ENCODE data around the gene OPCML.

OPCML gene

GRCh38 chr11:132977746-132978145, 554.6 kb downstream of the OPCML start:
- Histone ChIP-seq H3K27me3 (ENCODE audit: control insufficient read depth, low read length) (no peaks in the 10 kb centered on the region), H3K9me2 (replicated peaks; ENCODE audit: control insufficient read depth, low read length) (no peaks in the 10 kb centered on the region; the same call in 1 of the 2 replicates), H3K27ac (ENCODE audit: low read depth, low read length) (no peak overlapping the region), H3F3A (ENCODE audit: control insufficient read depth, insufficient read depth) (no peaks in the 10 kb centered on the region), H4K20me1 (ENCODE audit: control insufficient read depth, insufficient read depth, low read depth, low read length) (no peaks in the 10 kb centered on the region), H3K4me1 (ENCODE audit: control insufficient read depth, low read length) (no peaks in the 10 kb centered on the region), H3K9me3 (ENCODE audit: control insufficient read depth, insufficient read depth, low read length) (no peaks in the 10 kb centered on the region), H3K36me3 (ENCODE audit: control insufficient read depth, low read length) (no peaks in the 10 kb centered on the region), H3K79me2 (ENCODE audit: control insufficient read depth, low read length) (no peaks in the 10 kb centered on the region), H3K4me3 (ENCODE audit: low read length) (no peak overlapping the region), H3K4me2 (ENCODE audit: low read length) (no peak overlapping the region)
- TF ChIP-seq, protein P1, sequence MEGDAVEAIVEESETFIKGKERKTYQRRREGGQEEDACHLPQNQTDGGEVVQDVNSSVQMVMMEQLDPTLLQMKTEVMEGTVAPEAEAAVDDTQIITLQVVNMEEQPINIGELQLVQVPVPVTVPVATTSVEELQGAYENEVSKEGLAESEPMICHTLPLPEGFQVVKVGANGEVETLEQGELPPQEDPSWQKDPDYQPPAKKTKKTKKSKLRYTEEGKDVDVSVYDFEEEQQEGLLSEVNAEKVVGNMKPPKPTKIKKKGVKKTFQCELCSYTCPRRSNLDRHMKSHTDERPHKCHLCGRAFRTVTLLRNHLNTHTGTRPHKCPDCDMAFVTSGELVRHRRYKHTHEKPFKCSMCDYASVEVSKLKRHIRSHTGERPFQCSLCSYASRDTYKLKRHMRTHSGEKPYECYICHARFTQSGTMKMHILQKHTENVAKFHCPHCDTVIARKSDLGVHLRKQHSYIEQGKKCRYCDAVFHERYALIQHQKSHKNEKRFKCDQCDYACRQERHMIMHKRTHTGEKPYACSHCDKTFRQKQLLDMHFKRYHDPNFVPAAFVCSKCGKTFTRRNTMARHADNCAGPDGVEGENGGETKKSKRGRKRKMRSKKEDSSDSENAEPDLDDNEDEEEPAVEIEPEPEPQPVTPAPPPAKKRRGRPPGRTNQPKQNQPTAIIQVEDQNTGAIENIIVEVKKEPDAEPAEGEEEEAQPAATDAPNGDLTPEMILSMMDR (IDR thresholded peaks at IDR 0.05; ENCODE audit: low read depth, low read length, poor library complexity, severe bottlenecking): no peak
- no peak for TF ChIP-seq EZH2phosphoT487 (IDR thresholded peaks at IDR 0.05; ENCODE audit: borderline replicate concordance, low read length)

DNA sequence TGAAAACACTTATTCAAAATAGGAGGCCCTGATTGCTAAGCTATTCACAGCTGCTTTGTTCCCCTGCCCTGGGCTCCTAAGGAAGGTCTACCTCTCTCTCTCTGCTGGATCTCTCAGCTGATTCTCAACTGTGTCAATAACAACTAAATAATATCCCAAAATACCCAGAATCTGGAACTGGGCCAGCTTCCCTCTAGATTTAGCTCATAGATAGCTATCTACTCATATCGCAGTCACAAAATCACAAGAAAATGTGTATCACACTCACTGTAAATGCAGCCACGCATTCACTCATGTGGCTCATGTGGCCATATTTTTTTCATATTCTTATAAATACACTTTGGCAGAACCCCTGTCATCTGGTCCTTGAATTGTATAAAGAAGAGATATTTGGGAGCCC, 555.1 kb downstream of the OPCML start:
- H3K9me2 ChIP-seq (replicated peaks; ENCODE audit: control insufficient read depth, low read length): no peaks in the 10 kb centered on the region; the same call in 1 of the 2 replicates
- no peaks in the 10 kb centered on the region for H4K20me1 ChIP-seq (ENCODE audit: control insufficient read depth, insufficient read depth, low read depth, low read length)
- no peaks in the 10 kb centered on the region for H3F3A ChIP-seq (ENCODE audit: control insufficient read depth, insufficient read depth)
- H3K79me2 ChIP-seq (ENCODE audit: control insufficient read depth, low read length): no peaks in the 10 kb centered on the region
- no peak overlapping the region for H3K4me2 ChIP-seq (ENCODE audit: low read length)
- no peaks in the 10 kb centered on the region for H3K9me3 ChIP-seq (ENCODE audit: control insufficient read depth, insufficient read depth, low read length)
- no peaks in the 10 kb centered on the region for H3K36me3 ChIP-seq (ENCODE audit: control insufficient read depth, low read length)
- H3K4me3 ChIP-seq (ENCODE audit: low read length): no peak overlapping the region
- no peaks in the 10 kb centered on the region for H3K27me3 ChIP-seq (ENCODE audit: control insufficient read depth, low read length)
- no peak overlapping the region for H3K27ac ChIP-seq (ENCODE audit: low read depth, low read length)
- TF ChIP-seq EZH2phosphoT487 (IDR thresholded peaks at IDR 0.05; ENCODE audit: borderline replicate concordance, low read length): no peak
- TF ChIP-seq, protein P1 (IDR thresholded peaks at IDR 0.05; ENCODE audit: low read depth, low read length, poor library complexity, severe bottlenecking): no peak
- no peaks in the 10 kb centered on the region for H3K4me1 ChIP-seq (ENCODE audit: control insufficient read depth, low read length)

DNA sequence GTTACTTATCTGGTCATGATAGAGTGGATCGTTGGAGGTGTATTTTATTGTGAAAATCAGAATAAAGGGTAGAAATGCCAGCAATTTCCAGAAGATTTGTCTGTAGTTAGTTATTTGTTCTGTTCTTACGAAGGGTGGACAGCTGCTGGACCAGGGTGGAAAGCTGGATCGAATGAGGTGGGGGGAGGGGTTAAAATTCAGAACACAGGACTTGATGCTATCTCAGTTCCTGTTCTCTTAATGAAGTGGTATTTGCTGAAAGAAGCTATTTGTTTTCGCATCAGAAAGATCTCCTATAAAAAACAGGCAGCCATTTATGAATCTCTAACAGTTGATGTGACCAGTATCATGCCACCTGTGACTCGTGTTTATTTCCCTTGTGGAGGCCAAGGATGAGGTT, 556.2 kb downstream of the OPCML start:
- H3K4me3 ChIP-seq (ENCODE audit: low read length): no peak overlapping the region
- TF ChIP-seq, protein P1 (IDR thresholded peaks at IDR 0.05; ENCODE audit: low read depth, low read length, poor library complexity, severe bottlenecking): no peak
- TF ChIP-seq EZH2phosphoT487 (IDR thresholded peaks at IDR 0.05; ENCODE audit: borderline replicate concordance, low read length): no peak
- no peaks in the 10 kb centered on the region for H3K36me3 ChIP-seq (ENCODE audit: control insufficient read depth, low read length)
- no peaks in the 10 kb centered on the region; the same call in 1 of the 2 replicates for H3K9me2 ChIP-seq (replicated peaks; ENCODE audit: control insufficient read depth, low read length)
- H3K4me2 ChIP-seq (ENCODE audit: low read length): no peak overlapping the region
- H3K79me2 ChIP-seq (ENCODE audit: control insufficient read depth, low read length): no peaks in the 10 kb centered on the region
- H3K9me3 ChIP-seq (ENCODE audit: control insufficient read depth, insufficient read depth, low read length): no peaks in the 10 kb centered on the region
- H3K4me1 ChIP-seq (ENCODE audit: control insufficient read depth, low read length): no peaks in the 10 kb centered on the region
- no peaks in the 10 kb centered on the region for H3F3A ChIP-seq (ENCODE audit: control insufficient read depth, insufficient read depth)
- no peaks in the 10 kb centered on the region for H4K20me1 ChIP-seq (ENCODE audit: control insufficient read depth, insufficient read depth, low read depth, low read length)
- no peaks in the 10 kb centered on the region for H3K27me3 ChIP-seq (ENCODE audit: control insufficient read depth, low read length)
- H3K27ac ChIP-seq (ENCODE audit: low read depth, low read length): no peak overlapping the region

All from DOHH2 (cell line).